Smooth muscle cell (in vitro differentiated cells): ENCODE data around the gene MAPT. TPM values are rescaled to one million over a fixed set of nuclear protein-coding genes. Genes with fewer than 3 reads are reported as not detected.

ENCODE experiments used
- DNase-seq: peaks from one replicate; lab custom pipeline; 2025; ENCODE audit not compliant: unreplicated experiment; lab: John Stamatoyannopoulos, UW
- H2AFZ ChIP-seq: fragments of 200-600 bp; sonication (generic); 2 replicates; pipeline ENCODE4 v1.6.0; 2016; ENCODE audit warnings: antibody characterized with exemption, low read depth, mild to moderate bottlenecking
- H3F3A ChIP-seq: fragments of 200-600 bp; sonication (generic); 2 replicates; pipeline ENCODE4 v1.6.0; 2017; ENCODE audit warnings: antibody characterized with exemption, low read depth
- H3K27ac ChIP-seq: fragments of 200-600 bp; sonication (generic); 2 replicates; pipeline ENCODE4 v1.5.1; 2016; ENCODE audit warnings: low read depth, mild to moderate bottlenecking
- H3K27me3 ChIP-seq: fragments of 200-600 bp; sonication (generic); 2 replicates; pipeline ENCODE4 v1.6.1; 2016; ENCODE audit warnings: low read depth, mild to moderate bottlenecking
- H3K36me3 ChIP-seq: fragments of 200-600 bp; sonication (generic); 2 replicates; pipeline ENCODE4 v1.5.1; 2016; ENCODE audit warnings: low read depth
- H3K4me1 ChIP-seq: fragments of 200-600 bp; sonication (generic); 2 replicates; pipeline ENCODE4 v1.5.1; 2016; ENCODE audit warnings: low read depth
- H3K4me2 ChIP-seq: fragments of 200-600 bp; sonication (generic); 2 replicates; pipeline ENCODE4 v1.6.0; 2016; ENCODE audit warnings: mild to moderate bottlenecking
- H3K4me3 ChIP-seq: fragments of 200-600 bp; sonication (generic); 2 replicates; pipeline ENCODE4 v1.5.1; 2016; ENCODE audit warnings: mild to moderate bottlenecking
- H3K79me2 ChIP-seq: fragments of 200-600 bp; sonication (generic); 2 replicates; pipeline ENCODE4 v1.6.0; 2016; ENCODE audit warnings: low read depth, mild to moderate bottlenecking
- H3K9ac ChIP-seq: fragments of 200-600 bp; sonication (generic); 2 replicates; pipeline ENCODE4 v1.6.0; 2016; ENCODE audit warnings: low read depth
- H3K9me3 ChIP-seq: fragments of 200-600 bp; sonication (generic); replicated peaks from 2 replicates; pipeline ENCODE4 v1.5.1; 2016; ENCODE audit warnings: low read depth
- H4K20me1 ChIP-seq: fragments of 200-600 bp; sonication (generic); 2 replicates; pipeline ENCODE4 v1.6.0; 2016; ENCODE audit warnings: low read depth
- CTCF ChIP-seq: fragments of 200-600 bp; sonication (generic); IDR thresholded peaks from 2 replicates; pipeline ENCODE4 v1.5.1; 2017; ENCODE audit warnings: borderline replicate concordance, mild to moderate bottlenecking, antibody characterized with exemption; ENCODE audit not compliant: insufficient read depth, poor library complexity, severe bottlenecking
- WGBS: methylation state at CpG from one replicate; pipeline ENCODE4 v1.1.7; 2016; ENCODE audit warnings: low lambda C conversion rate; 5-methylcytosine and 5-hydroxymethylcytosine counted together
- polyA plus RNA-seq: library from polyadenylated mRNA; unstranded; fragments of >200 nt; fragmentation: Nextera tagmentation; extraction: Ambion mirVana; gene quantifications from 2 replicates; pipeline ENCODE4 v1.2.1, GENCODE V29; 2016
- total RNA-seq: library from RNA; depleted of rRNA; stranded (reverse); fragments of >200 nt; gene quantifications from 2 replicates; pipeline ENCODE4 v1.2.3, GENCODE V29; 2014

The MAPT gene
- total and polyA plus RNA-seq, 2 experiments from 2014 or later, result 0.49 to 1.7 TPM

- H3K9me3 ChIP-seq, result no peaks in the 10 kb centered on the region
- no peak overlapping the region for H3K4me2 ChIP-seq
- H3F3A ChIP-seq, result no peaks in the 10 kb centered on the region
- H4K20me1 ChIP-seq, result no peaks in the 10 kb centered on the region
- H3K27me3 ChIP-seq, result no peaks in the 10 kb centered on the region
- no peak for DNase-seq
- no peak overlapping the region for H3K4me3 ChIP-seq
- WGBS, result 88% methylated on average over 9 of the region's 9 CpGs
- H3K9ac ChIP-seq, result no peak overlapping the region
- H3K4me1 ChIP-seq, result no peaks in the 10 kb centered on the region
- no peaks in the 10 kb centered on the region for H3K36me3 ChIP-seq
- no peaks in the 10 kb centered on the region for H3K79me2 ChIP-seq
- no peak for TF ChIP-seq CTCF
- no peak overlapping the region for H3K27ac ChIP-seq
- no peak overlapping the region for H2AFZ ChIP-seq
These were observed 64.0 kb downstream of the MAPT start for GRCh38 chr17:45958307-45958706.

GRCh38 chr17:45958994-45959665 lies 64.8 kb downstream of the MAPT start:
- no peak for DNase-seq
- Histone ChIP-seq H2AFZ (no peak overlapping the region), H3K36me3 (no peaks in the 10 kb centered on the region), H3K9ac (no peak overlapping the region), H3F3A (no peaks in the 10 kb centered on the region), H3K4me3 (no peak overlapping the region), H3K79me2 (no peaks in the 10 kb centered on the region), H3K4me1 (no peaks in the 10 kb centered on the region), H3K4me2 (no peak overlapping the region), H3K9me3 (no peaks in the 10 kb centered on the region), H3K27ac (no peak overlapping the region), H4K20me1 (no peaks in the 10 kb centered on the region), H3K27me3 (no peaks in the 10 kb centered on the region)
- 94% methylated on average over 9 of the region's 9 CpGs for WGBS
- no peak for TF ChIP-seq CTCF

- H3K9ac ChIP-seq, result no peak overlapping the region
- no peaks in the 10 kb centered on the region for H3K9me3 ChIP-seq
- WGBS, result 96% methylated on average over 4 of the region's 4 CpGs
- no peaks in the 10 kb centered on the region for H3K4me1 ChIP-seq
- no peak overlapping the region for H2AFZ ChIP-seq
- H3K79me2 ChIP-seq, result no peaks in the 10 kb centered on the region
- no peaks in the 10 kb centered on the region for H3K27me3 ChIP-seq
- H4K20me1 ChIP-seq, result no peaks in the 10 kb centered on the region
- no peaks in the 10 kb centered on the region for H3F3A ChIP-seq
- H3K4me2 ChIP-seq, result no peak overlapping the region
- no peaks in the 10 kb centered on the region for H3K36me3 ChIP-seq
- H3K27ac ChIP-seq, result no peak overlapping the region
- H3K4me3 ChIP-seq, result no peak overlapping the region
- DNase-seq, result no peak
- no peak for TF ChIP-seq CTCF
These were observed 66.0 kb downstream of the MAPT start for GRCh38 chr17:45960311-45960710.

- Histone ChIP-seq H3K4me2 (no peak overlapping the region), H3F3A (no peaks in the 10 kb centered on the region), H3K4me3 (no peak overlapping the region), H3K27ac (no peak overlapping the region), H3K79me2 (no peaks in the 10 kb centered on the region), H2AFZ (no peak overlapping the region), H3K36me3 (no peaks in the 10 kb centered on the region), H3K27me3 (no peaks in the 10 kb centered on the region), H4K20me1 (no peaks in the 10 kb centered on the region), H3K9ac (no peak overlapping the region), H3K4me1 (no peaks in the 10 kb centered on the region), H3K9me3 (no peaks in the 10 kb centered on the region)
- 83% methylated on average over 6 of the region's 6 CpGs for WGBS
- DNase-seq, result no peak
- no peak for TF ChIP-seq CTCF
These were observed 66.9 kb downstream of the MAPT start for GRCh38 chr17:45961206-45961605.
